Ovary (tissue), 9 donors: ENCODE data around the gene CDK16. TPM values are rescaled to one million over a fixed set of nuclear protein-coding genes. Genes with fewer than 3 reads are reported as not detected.

Experiments
- DNase-seq, 5 donors: peaks; one replicate each; pipeline ENCODE4 v3.0.0-alpha.2; 2019 to 2020
- H3K27ac ChIP-seq, 2 donors: fragments of 200-600 bp; one replicate each; pipeline versions ENCODE4 v1.5.1 to v1.8.0; 2019 to 2022
- H3K27me3 ChIP-seq: fragments of 200-600 bp; one replicate; pipeline ENCODE4 v1.8.0; 2022
- H3K36me3 ChIP-seq: fragments of 200-600 bp; sonication (generic); one replicate; pipeline ENCODE4 v1.5.1; 2019
- H3K4me1 ChIP-seq: one replicate; pipeline ENCODE4 v1.8.1; 2013; ENCODE audit warnings: mild to moderate bottlenecking, moderate library complexity; ENCODE audit not compliant: insufficient read depth
- H3K4me3 ChIP-seq: fragments of 200-600 bp; sonication (generic); one replicate; pipeline ENCODE4 v1.5.1; 2017
- H3K9me3 ChIP-seq, 2 donors: fragments of 200-600 bp in 1 of 2; sonication (generic) in 1 of 2; one replicate each; pipeline versions ENCODE4 v1.5.1 to v1.8.1; 2013 to 2019; ENCODE audit warnings: mild to moderate bottlenecking in 1 of 2, moderate library complexity in 1 of 2
- CTCF ChIP-seq, 3 donors: fragments of 450-650 bp in 2 of 3; fragments of 200-600 bp in 1 of 3; IDR thresholded peaks; one replicate each; pipeline versions ENCODE4 v1.5.1 to v1.8.0; 2016 to 2022; ENCODE audit warnings: antibody characterized with exemption in 3 of 3, mild to moderate bottlenecking in 1 of 3
- EP300 ChIP-seq: sonication (generic); formaldehyde crosslinking; IDR thresholded peaks from one replicate; pipeline ENCODE4 v1.6.1; 2017; ENCODE audit warnings: antibody characterized with exemption
- POLR2A ChIP-seq: fragments of 450-650 bp; IDR thresholded peaks from one replicate; pipeline ENCODE4 v1.6.1; 2017; ENCODE audit warnings: antibody characterized with exemption, mild to moderate bottlenecking, moderate library complexity
- WGBS, 3 donors: extraction: QIAGEN DNeasy Blood & Tissue Kit in 1 of 3; methylation state at CpG; one replicate each; pipeline versions ENCODE4 v1.1.5 to v1.1.7; 2013 to 2017; 5-methylcytosine and 5-hydroxymethylcytosine counted together
- intact Hi-C, 4 donors: fragments of 100-400 bp; cut with DNase I; formaldehyde crosslinking; loops; one replicate each; pipeline versions ENCODE4 v1.11.0 to v1.15.1; 2022 to 2023
- polyA plus RNA-seq, 2 donors: library from polyadenylated mRNA; stranded (reverse); fragments of 200-250 nt in 1 of 2; fragments of 350-450 nt in 1 of 2; fragmentation: Illumina TruSeq in 1 of 2; extraction: RNeasy Lipid Tissue Mini Kit (QIAGEN cat#74804) in 1 of 2; gene quantifications; one replicate each; pipeline ENCODE4 v1.2.3, GENCODE V29; 2013 to 2014
- total RNA-seq, 7 donors: library from RNA; depleted of rRNA in 2 of 7; stranded (reverse); fragments of >200 nt in 2 of 7; fragmentation: NEBNext Ultra II Directional in 3 of 7; extraction: Animal tissue kit (Norgen Biotek cat#: 25700) in 3 of 7; gene quantifications; one replicate each; pipeline versions ENCODE4 v1.1.0 to v1.2.4, GENCODE V29; 2016 to 2023
- donor health status: DM: no; HTN: no; CAD: no; lungs with moderate emphysema.
- donor health status: DM: no; HTN: no; CAD: no.
- donor health status: Bipolar disorder and iron deficiency.
- donor health status: DM: yes; HTN: yes; CAD: no.
- donor health status: DM: no; HTN: no; CAD: no.
- donor health status: DM: yes; HTN: yes; CAD: no.

CDK16 gene
- total and polyA plus RNA-seq, 9 donors = 40.9 to 99.0 (median 69.8) TPM

- H3K4me3 ChIP-seq = no peak overlapping the region
- intact Hi-C loops = loop anchor here in 2 of 4 donors (5.0 to 10.0 kb wide), 4 partner anchors 190 to 453 kb away; no protein-coding TSS in a partner anchor
- no peak overlapping the region for H3K27ac ChIP-seq
- H3K4me1 ChIP-seq = peaks cover 4% of the 10 kb centered on the region
- H3K27me3 ChIP-seq = no peaks in the 10 kb centered on the region
- H3K9me3 ChIP-seq = no peaks in the 10 kb centered on the region
- WGBS, 3 donors = 63 to 75% (median 70%) methylated on average over 16 of the region's 16 CpGs
- TF ChIP-seq CTCF (IDR thresholded peaks at IDR 0.05) (no peak), EP300 (no peak), POLR2A (no peak)
- no peak for DNase-seq
- H3K36me3 ChIP-seq = no peaks in the 10 kb centered on the region
Measured at GRCh38 chrX:47191806-47192401, 26.6 kb upstream of the CDK16 start.

GRCh38 chrX:47193475-47194193, 24.8 kb upstream of the CDK16 start, which contains the start of gene UBA1:
TSS of gene UBA1 (plus strand) at chrX:47193829. CDS start at chrX:47198803, 4,974 bp downstream.
- Histone ChIP-seq H3K4me1 (peaks cover 4% of the 10 kb centered on the region), H3K27me3 (no peaks in the 10 kb centered on the region), H3K9me3 (no peaks in the 10 kb centered on the region), H3K36me3 (no peaks in the 10 kb centered on the region), H3K4me3 (peak within 1 kb of the TSS; percentile 94), H3K27ac (peak within 1 kb of the TSS; percentile 84 to 87)
- 0 to 1% (median 0%) methylated on average over 50 of the region's 50 CpGs for WGBS, 3 donors
- DNase-seq = peak; percentile 97 to 98 (median 97)
- intact Hi-C loops = loop anchor here in 2 of 4 donors (5.0 to 10.0 kb wide), 4 partner anchors 189 to 451 kb away; no protein-coding TSS in a partner anchor
- TF ChIP-seq CTCF (IDR thresholded peaks at IDR 0.05) = peak; percentile 73 to 95 (median 94)
- TF ChIP-seq POLR2A = peak; percentile 92
- no peak for TF ChIP-seq EP300

GRCh38 chrX:47194194-47194787, 24.2 kb upstream of the CDK16 start:
- intact Hi-C loops = loop anchor here in 2 of 4 donors (5.0 to 10.0 kb wide), 4 partner anchors 188 to 451 kb away; no protein-coding TSS in a partner anchor
- no peak for TF ChIP-seq POLR2A
- no peak for TF ChIP-seq EP300
- TF ChIP-seq CTCF (IDR thresholded peaks at IDR 0.05) = peak in 1 of 3 donors; percentile 2
- peaks cover 4% of the 10 kb centered on the region for H3K4me1 ChIP-seq

GRCh38 chrX:47196098-47196497, 22.4 kb upstream of the CDK16 start:
- no peaks in the 10 kb centered on the region for H3K27me3 ChIP-seq
- 66 to 69% (median 66%) methylated on average over 3 of the region's 3 CpGs for WGBS, 3 donors
- no peaks in the 10 kb centered on the region for H3K36me3 ChIP-seq
- TF ChIP-seq EP300 (no peak), POLR2A (no peak)
- H3K27ac ChIP-seq = no peak overlapping the region
- intact Hi-C loops = loop anchor here in 3 of 4 donors (5.0 to 10.0 kb wide), 3 partner anchors 189 to 449 kb away; no protein-coding TSS in a partner anchor
- no peaks in the 10 kb centered on the region for H3K9me3 ChIP-seq
- H3K4me1 ChIP-seq = peaks cover 3% of the 10 kb centered on the region
- H3K4me3 ChIP-seq = peak overlapping the region; percentile 7
- DNase-seq = no peak

More at GRCh38 chrX:47194194-47194787, 24.2 kb upstream of the CDK16 start:
- no peak for DNase-seq
- H3K9me3 ChIP-seq = no peaks in the 10 kb centered on the region
- H3K36me3 ChIP-seq = no peaks in the 10 kb centered on the region
- peak overlapping the region; percentile 84 to 87 for H3K27ac ChIP-seq
- H3K4me3 ChIP-seq = peak overlapping the region; percentile 94
- WGBS, 3 donors = 13 to 17% (median 17%) methylated on average over 14 of the region's 14 CpGs
- H3K27me3 ChIP-seq = no peaks in the 10 kb centered on the region
